HG03378 (cell line): ENCODE data around the gene PAFAH2.

Experiments used
- ATAC-seq: cut with Tn5 transposase; IDR thresholded peaks from one replicate; pipeline ENCODE4 v1.9.1; 2021; ENCODE audit warnings: mild to moderate bottlenecking, moderate library complexity; ENCODE audit not compliant: unreplicated experiment

Gene PAFAH2

DNA sequence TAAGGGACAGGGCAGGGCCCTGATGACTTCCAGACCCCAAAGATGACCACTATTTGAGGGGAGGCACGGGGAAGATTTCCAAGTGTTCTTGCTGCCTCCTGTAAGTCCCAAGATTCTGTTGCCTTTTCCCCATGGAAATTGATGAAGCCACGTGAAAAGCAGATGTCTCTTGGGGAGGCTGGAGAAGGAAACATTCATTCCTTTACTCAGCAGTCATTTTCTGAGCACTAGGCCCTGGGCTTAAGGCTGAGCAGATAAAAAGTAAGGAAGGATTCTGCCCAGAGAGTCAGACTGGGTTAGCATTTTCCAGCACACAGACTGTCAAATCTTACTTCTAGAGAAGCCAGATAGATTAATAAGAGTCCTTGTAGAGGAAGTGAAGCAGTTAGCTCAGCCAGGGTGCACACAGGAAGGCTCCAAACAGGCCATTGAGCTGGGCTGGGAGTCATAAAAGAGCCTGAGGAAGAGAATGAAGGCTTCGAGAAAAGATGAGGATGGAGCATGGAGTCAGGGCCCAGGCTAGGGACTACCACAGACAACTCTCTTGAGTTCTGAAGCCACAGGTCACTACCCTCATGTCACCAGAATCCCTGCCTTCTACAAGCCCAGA, 33.9 kb upstream of the PAFAH2 start:
- no peak for ATAC-seq

DNA sequence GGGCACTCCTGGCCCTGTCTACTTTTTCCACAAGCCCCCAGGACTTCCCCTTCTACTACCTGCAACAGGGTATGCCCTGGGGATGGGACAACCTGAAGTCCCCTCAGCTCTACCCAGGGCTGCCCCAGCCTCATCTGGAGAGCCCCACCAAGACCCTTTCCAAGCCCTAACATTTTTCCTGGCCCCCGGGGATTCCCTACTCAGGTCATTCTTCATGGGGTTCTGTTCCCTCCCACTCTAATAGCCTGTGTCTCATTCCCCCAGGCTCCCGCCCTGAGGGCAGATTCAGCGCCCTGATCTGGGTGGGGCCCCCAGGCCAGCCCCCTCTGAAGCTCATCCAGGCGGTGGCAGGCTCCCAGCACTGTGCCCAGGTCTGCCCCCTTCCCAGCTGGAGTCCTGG, 33.3 kb upstream of the PAFAH2 start:
- no peak for ATAC-seq

DNA sequence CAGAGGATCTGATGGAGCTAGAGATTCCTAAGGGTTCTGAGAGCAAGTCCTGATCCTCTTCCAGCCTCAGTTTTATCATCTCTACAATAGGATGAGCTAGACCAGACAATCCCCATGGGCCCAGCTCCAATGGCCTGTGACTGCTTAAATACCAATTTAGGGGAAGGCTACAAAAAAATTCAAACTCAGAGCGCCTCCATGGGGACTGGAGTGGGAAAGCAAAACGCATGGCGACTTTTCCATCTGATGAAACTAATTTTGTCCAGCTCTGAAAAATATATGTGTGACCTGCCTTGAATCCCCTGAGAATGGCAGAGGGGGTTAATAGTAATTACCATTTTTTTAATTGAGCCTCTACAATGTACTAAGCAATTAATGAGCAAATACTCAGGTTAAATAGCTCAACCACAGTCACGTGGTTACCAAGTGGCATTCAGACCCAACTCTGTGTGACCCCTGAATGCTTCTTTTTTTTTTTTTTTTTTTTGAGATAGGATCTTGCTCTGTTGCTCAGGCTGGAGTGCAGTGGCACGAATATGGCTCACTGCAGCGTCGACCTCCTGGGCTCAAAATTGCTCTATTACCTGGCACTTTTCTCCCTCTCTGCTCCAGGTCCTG, 32.1 kb upstream of the PAFAH2 start:
- no peak for ATAC-seq

DNA sequence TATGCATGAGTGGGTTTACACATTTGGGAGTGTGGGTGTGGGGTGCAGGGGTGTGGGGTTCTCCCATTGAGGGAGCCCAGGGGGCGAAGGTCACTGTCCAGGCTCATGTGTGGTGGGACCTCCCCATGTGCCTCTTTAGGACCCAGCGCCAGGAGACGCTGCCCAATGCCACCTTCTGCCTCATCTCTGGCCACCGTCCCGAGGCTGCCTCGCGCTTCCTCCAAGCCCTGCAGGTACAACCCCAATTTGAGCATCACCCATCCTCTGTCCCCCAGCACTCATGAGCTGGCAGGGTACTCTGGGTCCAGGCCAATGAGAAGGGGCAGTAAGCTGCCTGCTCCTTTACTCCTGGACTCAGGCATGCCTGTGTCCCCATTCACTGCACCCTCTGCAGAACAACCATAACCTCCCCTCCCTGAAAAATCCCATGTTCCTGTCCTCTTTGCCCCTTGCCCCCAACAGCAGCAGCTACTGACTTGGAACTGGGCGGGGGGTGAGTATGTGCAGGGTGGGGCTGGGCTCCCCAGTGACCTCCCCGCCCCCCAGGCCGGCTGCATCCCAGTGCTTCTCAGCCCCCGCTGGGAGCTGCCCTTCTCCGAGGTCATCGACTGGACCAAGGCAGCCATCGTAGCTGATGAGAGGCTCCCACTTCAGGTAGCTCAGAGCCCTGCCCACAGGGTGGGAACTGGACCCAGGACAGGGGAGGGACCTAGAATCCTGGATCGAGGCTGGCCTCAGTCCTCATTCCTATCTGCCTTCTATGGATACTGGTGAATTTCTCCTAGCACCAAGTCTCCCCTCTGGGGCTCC, 31.4 kb upstream of the PAFAH2 start:
- no peak for ATAC-seq

DNA sequence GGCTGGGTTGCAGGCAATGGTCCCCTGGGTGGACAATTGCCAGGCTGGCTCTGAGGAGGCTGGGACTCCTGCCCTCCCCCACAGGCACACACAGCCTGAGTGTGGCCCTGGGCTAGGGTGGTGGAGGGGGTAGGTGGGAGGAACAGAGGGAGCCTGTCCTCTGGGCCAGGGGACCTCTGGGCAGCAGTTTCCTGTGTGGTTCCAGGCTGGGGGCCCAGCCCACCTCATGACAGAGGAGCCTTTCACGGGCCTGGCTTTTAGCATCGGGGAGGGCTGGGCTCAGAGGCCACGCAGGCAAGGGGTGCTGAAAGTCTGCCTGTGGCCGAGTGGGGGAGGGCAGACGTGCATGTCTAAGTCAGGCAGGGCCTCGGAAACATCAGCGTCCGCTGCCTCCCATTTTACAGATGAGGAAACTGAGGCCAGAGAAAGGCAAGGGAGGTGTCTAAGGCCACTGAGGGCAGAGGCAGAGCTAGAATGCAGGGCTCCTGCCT, 30.7 kb upstream of the PAFAH2 start:
- no peak for ATAC-seq

DNA sequence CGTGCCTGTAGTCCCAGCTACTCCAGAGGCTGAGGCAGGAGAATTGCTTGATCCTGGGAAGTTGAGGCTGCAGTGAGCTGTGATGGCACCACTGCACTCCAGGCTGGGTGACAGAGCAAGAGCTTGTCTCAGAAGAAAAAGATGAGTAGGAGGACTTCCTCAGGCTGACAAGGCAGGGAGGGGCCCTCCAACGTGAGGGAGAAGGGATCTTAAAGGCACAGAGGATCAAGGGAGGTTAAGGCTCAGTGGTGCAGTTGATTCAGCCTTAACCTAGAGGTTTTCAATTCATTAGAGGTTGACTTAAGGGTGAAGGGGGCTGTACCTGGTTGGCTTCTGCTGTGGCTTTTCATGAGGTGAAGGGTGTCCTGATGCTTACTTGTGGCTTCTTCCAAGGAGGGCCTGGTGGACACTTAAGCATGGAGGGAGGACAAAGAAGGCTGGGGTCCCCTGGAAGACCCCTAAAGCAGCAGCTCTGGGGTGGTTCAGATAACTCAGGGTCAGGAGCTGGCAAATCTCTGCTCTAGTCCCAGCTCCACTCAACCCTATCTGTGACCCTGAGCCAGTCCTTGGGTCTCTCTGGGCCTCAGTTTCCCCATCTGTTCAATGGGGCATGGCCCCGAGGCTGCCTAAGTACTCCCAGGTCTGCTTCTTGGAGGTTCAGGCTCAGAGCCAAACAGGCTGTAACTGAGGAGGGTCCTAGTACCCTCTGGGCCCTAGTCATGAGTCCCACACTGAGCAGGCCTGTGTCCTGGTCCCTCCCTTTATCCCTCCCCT, 30.0 kb upstream of the PAFAH2 start:
- no peak for ATAC-seq

DNA sequence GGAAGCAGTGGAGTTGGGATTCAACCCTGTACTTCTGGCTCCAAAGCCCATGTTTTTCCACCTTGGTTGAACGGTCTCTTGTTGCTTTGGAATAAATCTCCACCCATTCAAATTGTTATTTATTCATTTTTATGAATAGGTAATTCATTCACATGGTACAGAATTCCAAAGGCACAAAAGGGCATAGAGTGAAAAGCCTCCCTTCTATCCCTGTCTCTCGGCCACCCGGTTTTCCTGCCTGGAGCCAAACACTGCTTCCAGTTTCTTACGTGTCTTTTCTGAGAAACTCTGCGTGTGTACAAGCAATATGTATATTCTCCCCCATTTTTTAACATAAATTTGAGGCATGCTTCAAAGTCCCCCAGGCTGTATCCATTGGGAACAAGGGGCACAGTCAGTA, 27.7 kb upstream of the PAFAH2 start:
- ATAC-seq, result no peak

DNA sequence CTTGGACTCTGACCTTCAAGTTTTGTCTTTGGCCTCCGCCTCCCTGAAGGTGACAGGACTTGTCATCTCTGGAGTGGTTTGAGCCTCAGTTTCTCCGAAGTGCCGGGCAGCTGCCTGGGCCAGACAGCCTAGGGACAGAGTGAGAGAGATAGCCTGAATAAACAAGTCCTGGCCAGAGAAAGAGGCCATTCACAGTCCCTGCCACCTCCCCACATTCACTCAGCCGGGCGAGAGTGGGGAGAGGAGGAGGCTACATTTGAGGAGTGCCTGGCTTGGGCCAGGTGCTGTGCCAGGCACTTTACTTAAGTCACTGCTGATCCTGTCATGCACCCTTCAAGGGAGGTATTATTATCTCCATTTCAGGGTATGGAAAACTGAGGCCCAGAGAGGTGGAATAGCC, 27.2 kb upstream of the PAFAH2 start:
- no peak for ATAC-seq

DNA sequence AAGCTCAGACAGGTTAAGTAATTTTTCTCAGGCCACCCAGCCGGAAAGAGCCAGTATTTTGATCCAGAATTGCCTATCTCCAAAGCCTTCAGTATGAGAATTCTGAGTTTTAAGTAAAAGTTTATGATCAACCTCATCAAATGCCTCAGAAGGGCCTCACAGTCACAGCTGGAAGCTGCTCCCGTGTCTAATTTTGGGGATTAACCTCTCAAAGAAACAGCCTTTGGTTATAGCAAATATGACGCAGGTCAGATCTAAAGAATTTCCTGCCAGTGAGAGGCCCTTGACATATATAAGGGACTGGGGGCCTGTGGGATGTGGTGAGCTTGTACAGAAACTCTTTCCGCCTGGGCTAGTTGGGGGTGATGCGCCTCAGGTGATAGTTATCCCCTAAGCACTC, 26.0 kb upstream of the PAFAH2 start:
- no peak for ATAC-seq

DNA sequence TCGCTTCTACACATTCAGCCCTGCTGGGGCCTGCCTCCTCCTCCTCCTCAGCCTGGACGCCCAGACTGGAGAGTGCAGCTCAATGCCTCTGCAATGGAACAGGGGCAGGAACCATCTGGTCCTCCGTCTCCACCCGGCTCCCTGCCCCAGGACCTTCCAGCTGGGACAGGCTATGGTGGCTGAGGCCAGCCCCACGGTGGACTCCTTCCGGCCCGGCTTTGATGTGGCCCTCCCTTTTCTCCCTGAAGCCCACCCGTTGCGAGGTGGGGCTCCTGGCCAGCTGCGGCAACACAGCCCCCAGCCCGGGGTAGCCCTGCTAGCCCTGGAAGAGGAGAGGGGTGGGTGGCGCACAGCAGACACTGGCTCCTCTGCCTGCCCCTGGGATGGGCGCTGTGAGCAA, 25.1 kb upstream of the PAFAH2 start:
- no peak for ATAC-seq

DNA sequence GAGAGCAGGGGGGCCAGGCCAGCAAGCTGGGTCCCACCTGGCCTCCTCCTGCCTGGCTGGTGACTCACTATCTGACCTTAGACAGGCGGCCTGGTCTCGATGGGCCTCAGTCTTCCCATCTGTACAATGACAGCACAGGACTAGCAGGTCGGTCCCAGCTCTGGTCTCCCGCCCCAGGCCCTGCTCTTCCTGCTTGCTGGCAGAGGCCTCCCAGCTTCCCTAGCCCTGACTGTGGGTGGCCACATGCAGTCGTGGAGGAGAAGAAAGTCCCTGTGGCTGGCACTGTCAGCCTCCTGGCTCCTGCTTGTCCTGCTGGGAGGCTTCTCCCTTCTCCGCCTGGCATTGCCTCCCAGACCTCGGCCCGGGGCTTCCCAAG, 24.5 kb upstream of the PAFAH2 start:
- no peak for ATAC-seq

DNA sequence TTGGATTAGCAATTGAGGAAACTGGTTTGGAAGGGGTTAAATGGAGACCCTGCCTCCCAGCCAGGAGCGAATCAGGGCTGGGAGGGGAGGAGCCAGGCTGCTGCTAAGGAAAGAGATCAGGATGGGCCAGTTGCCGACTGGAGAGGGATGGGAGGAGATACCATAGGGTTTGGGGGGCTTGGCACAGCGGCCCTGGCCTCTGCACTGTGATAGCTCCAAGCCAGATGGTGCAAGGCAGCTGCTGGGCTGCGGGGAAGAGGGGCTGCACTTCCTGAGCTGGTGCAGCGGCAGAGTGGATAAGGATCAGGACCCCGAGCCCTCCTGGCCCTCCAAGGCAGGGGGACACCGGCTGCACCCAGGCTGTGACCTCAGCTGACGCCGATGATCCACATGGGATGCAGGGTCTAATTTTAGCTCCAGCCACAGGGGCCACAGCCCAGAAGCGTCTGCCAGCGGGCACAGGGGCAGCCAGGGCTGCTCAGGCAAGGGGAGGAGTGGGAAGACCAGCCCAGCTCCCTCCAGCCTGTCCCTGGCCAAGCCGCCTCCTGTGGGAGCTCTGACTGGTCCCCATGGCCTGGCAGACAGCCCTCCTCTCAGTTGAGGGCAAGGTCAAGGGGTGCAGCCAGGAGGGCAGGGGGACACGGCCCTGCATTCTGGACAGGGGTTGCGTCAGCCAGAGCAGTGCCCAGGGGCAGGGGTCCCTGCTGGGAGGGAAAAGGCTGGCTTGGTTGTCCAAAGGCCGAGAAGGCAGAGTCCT, 24.0 kb upstream of the PAFAH2 start, which contains the start of gene EXTL1:
EXTL1 (plus strand) TSS at position 129 of the 757 bp plus-strand sequence. CDS start 872 bp downstream, outside the sequence.
- no peak for ATAC-seq

DNA sequence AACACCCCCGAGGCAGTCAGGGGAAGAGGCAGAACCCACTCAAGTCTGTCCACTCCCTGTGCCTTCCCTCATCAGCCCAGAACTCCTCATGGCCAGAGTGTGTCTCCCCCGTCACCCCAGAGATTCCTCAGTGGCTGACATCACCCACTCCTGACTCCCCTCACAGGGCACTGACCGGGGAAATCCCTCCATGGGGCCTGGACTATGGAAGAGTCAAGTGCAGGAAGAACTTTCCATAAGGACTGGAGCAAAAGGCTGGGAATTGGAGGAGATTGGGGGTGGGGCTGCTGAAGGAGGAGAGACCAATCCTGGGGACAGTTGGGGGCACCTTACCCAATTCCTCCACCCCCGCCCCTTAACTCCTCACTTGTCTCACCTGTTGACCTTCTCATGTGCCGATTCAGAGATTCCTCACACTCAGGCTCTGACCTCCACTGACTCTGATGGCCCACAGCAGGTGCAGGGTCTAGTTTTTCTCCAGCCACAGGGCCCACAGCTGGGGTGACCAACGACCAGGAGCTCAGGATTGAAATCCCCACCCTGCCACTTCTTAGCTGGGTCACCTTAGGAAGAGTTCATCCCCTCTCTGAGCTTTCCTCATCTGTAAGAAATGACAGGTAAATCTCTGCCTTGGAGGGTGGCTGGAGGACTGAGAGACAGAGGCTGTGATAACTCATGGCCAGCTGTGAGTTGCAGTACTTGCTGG, 23.2 kb upstream of the PAFAH2 start:
- no peak for ATAC-seq

DNA sequence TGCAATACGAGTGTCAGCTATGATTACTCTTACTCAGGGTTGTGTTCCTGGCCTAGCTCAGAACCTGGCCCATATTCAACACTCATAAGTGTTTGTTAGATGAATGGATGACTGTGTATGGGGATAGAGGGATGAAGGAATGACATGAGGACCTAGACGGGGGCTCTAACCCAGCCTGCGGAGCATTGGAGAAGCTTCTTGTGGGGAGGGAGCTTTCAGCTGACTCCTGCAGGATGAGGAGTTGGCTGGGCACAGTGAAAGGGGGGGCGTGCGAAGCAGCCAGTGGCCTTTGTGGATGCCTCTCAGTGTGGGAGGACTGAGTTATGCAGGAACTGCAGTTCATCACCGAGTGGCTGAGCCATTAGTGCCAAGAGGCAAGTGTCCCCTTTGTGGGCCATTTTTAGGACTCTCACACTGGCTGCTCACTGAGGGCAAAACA, 22.5 kb upstream of the PAFAH2 start:
- ATAC-seq, result no peak

DNA sequence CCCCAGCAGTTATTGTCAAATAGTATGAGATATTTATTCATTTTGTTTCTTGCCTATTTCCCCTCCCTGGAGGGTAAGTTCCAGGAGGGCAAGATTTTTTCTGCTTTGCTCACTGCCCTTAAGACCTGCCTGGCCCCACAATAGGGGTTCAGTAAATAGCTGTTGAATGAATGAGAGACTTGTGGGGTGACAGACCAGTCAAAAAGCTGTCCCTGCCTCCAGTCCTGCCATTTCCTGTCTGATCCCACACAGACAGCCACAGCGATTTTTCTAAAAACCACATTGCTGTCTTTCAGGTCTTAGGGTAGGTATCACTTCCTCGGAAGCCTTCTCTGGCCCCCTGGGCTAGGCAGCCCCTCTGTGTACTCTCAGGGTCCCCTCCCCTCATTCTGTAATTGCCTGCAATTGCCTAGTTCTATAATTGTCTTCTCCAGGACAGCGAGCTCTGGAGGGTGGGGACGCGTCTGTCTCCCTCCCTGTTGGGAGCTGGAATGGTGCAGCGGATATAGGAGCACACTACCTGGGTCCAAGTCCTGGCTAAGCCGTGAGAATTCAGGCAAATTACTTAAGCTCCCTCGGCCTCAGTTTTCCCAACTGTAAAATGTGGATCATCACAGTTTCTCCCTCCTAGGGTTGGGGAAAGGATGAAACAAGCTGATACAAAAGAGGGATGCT, 21.9 kb upstream of the PAFAH2 start:
- ATAC-seq, result no peak

DNA sequence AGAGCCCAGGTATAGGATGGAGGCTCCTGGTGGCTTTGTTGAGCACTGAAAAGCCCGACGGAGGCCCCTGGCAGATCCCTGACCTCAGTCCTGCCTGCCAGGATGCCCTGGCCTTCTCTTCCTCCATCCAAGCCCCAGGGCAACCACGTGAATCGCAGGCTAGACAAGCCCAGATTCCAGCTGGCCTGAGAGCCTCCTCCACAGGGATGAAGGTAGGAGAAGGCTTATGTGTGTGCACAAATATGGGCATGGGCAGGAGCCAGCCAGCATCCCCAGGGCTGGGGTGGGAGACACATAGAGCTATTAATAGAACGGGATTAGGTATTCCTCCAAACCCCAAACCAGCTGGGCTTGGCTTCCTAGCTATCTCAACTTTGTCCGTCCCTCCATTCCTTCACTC, 19.7 kb upstream of the PAFAH2 start:
- ATAC-seq, result no peak

DNA sequence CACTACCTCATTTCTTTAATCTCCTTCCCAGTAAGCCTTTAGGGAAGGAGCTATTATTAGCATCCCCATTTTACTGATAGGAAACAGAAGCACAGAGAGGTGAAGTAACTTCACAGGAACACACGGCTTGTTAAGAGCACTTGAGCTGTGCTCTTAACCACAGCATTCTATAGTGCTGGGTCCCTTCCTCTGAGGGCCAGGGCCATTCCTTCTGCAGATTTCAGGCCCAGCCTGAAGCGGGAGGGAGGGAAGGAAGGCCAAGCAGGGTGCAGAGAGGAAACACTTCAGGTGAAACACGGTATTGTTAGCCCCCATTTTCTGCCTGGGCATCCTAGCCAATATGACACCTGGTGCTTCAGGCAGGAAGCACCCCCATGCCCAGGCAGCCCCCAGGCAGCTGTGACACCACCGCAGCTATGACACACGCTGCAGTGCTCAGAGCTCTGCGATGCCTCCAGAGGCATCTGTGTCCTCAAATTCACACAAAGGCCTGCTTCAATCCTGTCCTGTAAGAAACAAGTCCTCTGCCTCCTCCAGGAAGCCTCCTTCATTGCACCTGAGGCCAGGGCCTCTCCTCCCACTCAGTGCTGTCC, 19.2 kb upstream of the PAFAH2 start:
- ATAC-seq, result no peak

DNA sequence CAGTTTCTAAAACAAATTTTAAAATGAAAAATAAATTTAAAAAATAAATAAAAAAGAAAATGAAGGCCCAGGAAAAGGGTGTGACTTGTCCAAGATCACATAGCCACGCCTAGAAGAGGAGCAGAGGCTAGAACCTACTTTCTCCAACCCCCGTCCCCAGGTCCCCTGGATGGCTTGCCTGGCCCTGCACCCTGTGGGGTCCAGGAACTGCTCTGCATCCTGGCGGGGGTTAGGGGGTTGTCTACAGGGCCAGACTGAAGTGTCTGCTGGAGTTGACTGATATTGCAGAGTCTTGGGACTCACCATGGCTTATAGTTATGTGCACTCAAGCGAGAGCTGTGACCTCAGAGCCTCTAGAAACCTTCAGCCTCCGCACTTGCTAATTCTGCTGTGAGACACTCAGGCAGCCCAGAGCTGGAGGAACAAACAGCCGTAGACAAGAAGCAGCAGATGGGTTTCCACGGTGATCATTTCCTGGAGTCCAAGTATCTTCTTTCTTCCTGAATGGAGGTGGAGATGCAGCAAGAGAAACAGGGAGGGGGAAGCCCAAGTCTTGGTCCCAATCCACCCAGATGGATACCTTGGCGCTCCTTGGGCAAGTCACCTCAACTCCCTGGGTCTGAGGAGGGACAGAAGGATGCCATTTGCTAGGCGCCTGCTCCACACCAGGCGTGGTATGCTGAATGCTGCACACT, 18.5 kb upstream of the PAFAH2 start:
- ATAC-seq, result no peak
